CD4-positive, alpha-beta T cell treated with Interleukin-2 at 100 ng/mL for 4 hours (primary cell): ENCODE data around the gene TFR2.

ENCODE experiments used
- DNase-seq: peaks from one replicate; pipeline ENCODE4 v3.0.0-alpha.2; 2020; ENCODE audit warnings: low spot score

Gene TFR2

DNA sequence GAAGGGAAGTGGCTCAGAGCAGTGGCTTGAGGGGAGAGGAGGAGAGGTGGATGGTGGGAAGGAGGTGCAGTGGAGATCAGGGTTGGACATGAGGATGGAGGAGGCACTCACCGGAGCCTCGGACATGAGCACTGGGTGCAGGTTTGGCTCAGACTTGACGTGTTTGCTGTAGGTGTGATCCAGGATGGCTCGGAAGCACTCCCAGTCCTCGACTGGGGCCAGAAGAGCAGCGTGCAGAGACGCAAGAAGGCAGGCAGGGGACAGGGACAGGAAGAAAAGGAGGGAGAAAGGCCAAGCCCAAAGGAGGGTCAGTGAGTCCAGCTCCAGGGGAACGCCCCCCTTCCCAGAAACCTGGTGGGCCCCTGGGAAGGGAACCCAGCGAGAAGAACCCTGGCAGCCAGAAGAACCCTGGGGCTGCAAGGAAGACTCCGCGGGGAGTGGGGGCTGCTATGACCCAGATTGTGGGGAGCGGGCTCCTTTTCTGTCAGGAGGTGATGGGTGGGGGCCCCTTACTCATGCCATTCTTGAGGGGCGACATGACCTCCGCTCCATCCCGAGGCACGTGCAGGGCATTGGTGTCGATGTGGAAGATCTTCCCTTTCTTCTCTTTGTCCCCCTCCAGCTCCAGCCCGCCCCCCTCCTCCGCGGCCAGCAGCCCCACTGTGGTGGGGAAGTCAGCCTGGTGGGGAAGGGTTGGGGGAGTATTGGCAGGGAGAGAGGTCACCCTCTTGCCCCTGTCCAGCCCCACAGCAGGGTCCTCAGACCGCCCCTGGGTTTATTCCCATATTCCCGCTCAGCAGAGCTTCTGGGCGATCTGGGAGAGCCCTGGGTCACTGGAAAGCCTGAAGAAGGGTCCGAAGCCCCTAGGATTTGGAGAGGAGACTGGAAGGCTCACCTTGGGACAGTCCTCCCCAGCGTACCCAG lies 13.8 kb upstream of the TFR2 start:
- no peak for DNase-seq

DNA sequence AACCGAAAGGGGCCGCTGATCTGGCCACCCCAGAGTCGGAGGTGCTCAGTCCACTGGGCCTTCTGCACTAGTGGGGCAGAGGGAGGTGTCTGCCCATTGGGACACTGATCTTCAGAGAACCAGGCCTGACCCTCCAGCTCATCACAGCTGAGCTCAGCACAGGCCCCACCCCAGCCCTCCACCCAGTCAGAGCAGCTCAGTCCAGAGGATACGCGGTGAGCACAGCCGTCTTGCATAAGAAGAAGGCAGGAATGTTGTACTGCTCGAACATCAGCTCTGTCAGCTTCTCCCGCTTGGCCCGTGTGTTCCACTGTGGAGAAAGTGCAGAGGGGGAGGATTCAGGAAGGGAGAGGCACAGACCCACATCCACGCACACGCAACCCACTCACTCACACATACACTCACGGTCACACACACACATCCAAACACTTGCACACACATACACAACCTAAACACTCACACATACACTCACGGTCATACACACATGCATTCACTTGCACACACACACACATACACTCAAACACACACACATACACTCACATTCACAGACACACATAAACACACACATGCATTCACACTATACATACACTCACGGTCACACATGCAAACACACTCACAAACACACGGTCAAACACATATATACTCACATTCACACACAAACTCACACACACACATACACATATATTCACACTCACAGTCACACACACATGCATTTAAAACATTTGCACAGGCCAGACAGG lies 8.6 kb upstream of the TFR2 start:
- DNase-seq = no peak

DNA sequence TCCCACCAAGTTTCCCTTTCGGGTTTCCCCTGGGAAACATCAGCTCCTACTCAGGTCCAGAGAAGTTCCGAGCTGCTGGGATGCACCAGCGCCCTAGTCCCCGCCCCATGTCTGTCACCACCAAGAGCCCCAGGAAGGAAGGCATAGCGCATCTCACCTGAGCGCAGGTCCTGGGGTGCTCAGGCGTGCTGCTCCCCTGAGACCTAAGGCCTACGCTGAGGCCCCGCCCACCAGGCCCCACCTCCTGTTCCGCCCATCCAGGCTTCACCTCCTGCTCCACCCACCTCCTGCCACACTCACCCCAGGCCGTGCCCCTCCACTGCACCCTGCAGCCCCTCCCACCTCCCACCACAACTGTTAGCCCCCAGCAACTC lies 1.2 kb upstream of the TFR2 start:
- peak; percentile 4 for DNase-seq

DNA sequence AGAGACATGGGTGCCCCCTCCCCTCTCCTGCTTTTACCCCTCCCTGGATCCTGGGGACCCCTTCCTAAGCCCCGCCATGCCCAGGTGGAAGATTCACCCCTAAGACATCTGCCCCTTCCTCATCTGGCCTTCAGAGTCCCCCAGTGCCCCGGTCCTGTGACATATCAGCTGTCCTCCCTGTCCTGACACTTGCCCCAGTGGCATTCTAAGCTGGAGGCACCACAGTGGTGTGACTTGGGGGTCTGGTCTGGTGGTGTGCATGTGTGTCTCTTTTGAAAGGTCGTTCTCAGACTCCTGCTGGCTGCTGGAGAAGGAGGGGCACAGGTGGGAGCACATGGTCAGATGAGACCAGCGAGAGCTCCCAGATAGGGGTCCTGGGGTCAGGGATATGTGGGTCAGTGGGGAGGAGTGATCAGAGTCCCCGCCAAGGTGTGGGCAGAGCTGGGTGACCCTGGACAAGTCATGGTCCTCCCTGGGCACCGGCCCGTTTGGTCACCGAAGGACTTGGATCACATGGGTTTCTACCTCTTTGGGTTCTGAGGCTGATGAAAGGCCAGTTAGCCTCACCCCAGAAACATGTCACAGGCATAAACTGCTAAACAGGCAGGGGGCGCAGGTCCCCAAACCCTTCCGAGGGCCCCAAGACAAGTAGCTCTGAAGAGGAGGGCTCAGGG lies 645 bp upstream of the TFR2 start:
- DNase-seq = no peak

DNA sequence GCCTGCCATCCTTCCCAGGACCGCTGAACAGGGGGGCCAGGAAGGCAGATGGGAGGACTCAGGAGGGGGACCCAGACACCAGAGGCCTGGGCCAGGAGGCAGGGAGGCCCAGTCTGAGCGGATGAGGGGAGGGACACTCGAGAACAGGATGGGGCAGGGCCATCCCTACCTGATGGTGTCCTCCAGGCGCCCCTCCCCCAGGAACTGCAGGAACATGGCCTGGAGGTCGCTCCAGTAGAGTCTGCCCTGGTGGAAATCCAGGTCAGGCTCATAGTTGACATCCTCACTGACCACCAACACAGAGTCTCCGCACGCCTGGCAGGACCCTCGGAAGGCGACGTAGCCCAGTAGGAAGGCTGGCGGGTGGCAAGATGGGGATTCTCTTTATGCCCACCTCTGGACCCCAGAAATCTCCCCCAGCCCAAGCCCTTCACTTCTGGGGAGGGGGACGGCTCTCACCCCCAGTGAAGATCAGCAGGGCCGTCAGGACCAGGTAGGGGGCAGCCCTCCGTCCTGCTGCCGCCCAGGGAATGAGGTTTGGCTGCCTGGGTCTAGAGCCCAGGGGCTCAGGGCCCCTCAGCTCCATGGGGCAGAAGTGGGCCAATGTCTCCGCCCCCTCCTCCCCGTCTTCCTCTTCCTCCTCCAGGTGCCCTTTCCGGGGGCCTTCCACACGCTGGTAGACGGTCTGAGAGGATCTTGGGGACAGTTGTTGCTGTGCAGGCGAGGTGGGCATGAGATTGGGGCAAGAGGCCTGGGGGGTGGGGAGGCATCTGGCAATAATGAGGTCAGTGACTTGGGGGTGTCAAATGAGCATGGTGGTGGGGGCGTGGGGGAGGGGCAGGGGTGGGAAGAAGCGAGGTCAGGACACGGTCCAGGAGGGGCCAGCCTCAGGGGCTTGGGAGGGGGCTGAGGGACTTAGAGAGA lies 573 bp downstream of the TFR2 start:
- DNase-seq = no peak

DNA sequence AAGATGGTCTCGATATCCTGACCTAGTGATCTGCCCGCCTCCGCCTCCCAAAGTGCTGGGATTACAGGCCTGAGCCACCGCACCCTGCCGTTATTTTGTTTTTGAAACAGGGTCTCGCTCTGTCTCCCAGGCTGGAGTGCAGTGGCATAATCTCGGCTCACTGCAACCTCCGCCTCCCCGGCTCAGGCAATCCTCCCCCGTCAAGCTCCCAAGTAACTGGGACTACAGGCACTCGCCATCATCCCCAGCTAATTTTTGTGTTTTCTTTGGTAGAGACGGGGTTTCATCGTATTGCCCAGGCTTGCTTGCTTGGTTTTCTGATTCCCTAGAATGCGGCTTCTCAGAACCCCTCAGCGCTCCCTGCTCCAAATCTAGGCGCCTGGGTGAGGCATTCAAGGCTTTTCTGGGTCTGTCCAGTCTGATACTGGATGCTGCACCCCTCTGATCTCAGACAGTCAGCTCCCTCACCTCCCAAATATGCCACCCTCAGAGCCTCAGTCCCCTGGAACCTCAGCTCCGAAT lies 1.3 kb downstream of the TFR2 start:
- DNase-seq = no peak

DNA sequence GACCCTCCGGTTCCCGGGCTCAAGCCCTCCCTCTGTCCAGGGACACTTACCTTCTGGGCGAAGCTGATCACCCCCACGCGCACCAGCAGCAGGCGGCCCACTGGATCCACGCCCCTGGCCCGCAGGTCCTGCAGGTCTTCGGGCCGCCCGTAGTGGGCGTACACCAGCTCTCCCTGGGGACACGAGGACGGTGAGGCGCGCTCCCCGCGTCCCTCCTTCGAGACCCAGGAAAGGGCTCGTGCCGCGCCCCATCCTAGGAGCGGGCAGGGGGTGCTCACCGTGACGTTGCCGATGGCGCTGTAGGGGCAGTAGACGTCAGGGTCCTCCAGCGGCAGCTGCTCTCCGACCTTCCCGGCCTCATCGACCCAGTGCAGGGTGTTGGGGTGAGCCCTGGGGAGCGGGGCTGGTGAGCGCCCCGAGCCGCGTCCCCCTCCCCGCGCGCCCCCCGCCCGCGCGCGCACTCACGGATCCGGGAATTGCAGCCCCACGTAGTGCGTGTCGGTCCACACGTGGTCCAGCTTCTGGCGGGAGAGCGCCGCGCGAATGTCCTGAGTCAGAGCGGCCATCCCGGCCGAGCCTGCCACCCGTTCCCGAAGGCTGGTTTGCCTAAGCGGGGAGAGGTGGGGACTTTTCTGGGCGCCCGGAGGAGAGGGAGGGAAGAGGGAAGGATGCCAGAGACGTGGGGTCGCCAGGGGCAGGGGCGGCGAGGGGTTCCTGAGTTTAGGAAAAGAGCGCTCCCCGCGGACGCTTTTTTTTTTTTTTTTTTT lies 8.2 kb downstream of the TFR2 start:
- peak; percentile 56 for DNase-seq

DNA sequence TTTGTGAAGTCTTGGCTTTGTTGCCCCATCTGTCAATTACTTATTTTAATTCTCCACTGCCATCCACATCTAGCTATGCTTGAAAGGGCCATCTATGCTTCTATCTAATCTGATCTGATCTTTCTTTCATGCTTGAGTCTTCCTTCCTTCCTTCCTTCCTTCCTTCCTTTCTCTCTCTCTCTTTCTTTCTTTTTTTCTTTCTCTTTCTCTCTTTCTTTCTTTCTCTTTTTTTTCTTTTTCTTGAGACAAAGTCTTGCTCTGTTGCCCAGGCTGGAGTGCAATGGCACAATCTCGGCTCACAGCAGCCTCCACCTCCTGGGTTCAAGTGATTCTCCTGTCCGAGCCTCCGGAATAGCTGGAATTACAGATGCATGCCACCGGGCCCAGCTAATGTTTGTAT lies 11.3 kb downstream of the TFR2 start:
- no peak for DNase-seq

DNA sequence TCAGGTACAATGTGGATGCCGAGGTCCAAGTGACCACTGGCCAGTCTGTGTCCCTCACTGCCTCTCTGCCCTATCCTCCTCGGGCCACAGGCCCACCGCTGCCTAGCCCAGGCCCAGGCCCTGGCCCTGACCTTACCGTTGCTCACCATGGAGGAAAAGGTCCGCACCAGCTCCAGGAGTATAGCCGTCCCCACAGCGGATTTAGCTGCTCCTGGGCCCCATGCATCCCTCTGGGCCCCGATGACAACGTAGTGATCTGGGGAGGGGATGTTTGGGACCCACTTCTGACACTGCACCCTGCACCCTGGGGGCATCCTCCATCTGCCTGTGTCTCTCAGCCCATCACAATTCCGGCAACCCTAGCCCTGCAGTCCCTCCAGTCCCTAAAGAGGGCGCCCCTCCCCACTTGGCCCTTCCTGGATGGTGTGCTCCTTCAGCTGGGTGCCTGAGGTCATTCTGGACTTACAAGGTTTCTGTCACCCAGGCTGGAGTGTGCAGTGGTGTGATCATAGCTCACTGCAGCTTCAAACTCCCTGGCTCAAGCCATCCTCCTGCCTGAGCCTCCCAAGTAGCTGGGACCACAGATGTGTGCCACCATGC lies 12.1 kb downstream of the TFR2 start:
- peak; percentile 15 for DNase-seq

DNA sequence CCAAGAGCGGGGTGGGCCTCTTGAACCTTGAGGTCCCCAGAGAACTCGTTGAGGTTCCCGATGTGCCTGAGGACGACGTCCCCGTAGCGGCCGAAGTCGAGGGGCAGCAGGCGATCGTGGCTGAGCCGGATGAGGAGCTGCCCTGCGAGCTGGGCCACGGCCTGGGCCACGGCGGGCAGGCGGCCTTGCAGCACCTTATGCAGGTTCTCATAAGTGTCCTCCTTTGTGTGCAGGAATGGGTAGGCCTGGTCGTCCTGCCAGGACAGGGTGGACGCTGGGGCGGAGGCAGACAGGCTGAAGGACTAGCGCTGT lies 14.2 kb downstream of the TFR2 start:
- no peak for DNase-seq

DNA sequence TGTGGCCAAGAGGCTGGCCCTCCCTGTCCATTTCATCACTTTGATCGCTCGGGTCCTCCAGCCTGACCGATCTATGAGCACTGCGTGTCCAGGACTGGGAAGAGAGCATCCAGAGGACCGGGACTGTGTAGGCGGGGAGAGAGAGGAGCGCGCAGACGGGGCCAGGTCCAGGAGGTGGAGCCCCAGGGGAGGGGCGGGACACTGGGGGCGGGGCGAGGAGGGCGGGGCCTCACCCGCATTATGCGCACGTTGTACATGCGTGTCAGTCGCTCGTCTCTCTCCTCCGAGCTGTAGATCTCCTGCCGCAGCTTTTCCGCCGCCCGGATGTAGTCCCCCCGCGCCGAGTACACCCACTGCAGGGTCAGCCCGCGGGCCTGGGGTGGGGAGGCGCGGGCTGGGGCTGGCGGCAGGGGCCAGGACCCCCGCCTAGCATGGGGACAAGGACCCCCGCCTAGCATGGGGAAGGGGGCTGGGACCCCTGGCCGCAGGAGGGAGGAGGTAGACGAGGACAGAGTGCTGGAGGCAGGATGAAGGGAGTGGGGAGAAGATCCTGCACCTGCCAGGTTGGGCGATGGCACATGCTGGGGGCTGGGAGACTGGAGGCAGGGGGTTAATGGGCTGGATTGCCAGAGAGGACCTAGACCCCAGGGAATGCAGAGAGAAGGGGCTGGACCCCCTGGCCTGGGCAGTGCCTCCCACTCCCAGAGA lies 14.7 kb downstream of the TFR2 start:
- DNase-seq = peak; percentile 91

DNA sequence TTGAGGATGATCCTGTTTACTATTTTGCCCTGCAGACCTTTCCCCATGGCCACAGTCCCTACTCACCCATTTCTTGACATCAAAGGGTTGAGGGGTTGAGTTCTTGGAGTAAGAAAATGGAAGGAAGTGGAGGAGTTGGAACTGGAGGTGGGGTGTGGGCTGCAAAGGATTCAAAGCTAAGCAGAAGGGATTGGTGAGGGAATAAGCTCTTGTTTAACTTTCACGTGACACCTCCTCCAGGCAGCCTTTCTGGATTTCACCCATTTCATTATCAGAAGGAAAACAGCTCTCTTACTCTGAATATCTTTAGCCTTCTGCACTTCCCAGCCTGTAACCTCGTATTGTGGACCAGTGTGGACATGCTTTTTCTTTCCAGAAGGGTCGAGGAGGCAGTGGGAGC lies 15.3 kb downstream of the TFR2 start:
- no peak for DNase-seq

DNA sequence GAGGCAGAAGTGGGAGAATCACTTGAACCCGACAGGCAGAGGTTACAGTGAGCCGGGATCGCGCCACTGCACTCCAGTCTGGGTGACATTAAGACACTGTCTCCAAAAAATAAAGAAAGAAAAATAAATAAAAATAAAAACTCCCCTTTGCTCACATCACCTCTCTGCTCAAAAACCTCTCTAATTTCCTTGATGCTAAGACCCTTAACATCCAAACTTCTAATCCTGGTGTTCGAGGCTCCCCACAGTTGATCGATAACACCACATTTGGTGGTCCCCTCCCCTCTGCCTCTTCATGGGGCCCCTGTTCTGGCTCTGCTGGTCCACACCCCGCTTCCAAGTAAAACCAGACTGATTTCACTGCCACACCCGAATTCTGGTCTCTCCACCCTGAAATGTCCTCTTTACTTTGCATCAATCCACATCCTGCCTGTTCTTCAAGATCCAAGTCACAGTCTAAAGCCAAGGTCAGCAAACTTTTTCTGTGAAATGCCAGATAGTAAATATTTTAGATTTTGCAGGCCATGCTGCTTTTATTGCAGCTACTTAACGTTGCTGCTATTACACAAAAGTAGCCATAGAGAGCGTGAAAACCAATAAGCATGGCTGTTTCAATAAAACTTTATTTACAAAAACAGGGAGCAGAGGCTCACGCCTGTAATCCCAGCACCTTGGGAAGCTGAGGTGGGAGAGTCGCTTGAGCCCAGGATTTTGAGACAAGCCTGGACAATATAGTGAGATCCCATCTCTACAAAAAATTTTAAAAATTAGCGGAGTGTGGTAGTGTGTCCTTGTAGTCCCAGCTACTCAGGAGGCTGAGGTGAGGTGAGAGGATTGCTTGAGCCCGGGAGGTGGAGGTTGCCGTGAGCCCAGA lies 17.2 kb downstream of the TFR2 start:
- no peak for DNase-seq

DNA sequence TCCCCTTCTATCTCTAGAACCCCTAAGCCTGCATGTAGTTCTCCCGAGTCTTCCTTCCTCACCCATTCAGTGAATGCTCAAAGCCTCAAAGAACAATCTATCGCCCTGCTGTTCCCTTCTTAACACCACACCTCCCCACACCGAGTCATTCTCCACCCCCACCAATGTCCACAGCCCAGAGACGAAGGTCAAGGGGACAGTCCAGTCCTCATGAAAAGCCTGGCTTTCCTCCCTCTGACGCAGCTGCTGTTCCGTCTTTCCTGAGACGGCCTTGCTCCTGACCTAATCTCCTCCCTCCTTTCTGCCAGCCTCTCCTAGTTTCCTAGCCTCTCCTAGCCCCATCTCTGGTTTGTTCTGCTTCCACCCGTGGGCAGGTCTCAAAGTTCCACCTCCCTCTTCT lies 19.8 kb downstream of the TFR2 start:
- no peak for DNase-seq

DNA sequence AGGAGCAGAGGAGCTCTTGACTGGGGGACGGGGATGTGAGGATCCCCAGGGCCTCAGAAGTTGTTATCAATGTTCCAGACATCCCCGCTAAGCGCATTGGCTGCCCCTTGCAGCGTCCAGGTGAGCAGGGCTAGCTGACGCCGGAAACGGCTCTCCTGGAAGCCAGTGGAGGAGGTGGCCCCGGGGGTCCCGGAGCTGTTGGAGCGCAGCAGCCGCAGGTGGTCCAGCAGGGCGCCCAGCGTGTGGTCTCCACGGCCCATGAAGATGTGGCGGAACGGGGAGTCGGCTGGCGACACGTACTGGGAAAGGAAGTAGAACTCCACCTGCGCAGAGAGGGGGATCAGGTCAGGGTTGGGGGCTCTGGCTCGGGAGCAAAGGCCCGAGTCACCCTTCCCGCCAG lies 20.5 kb downstream of the TFR2 start:
- no peak for DNase-seq

DNA sequence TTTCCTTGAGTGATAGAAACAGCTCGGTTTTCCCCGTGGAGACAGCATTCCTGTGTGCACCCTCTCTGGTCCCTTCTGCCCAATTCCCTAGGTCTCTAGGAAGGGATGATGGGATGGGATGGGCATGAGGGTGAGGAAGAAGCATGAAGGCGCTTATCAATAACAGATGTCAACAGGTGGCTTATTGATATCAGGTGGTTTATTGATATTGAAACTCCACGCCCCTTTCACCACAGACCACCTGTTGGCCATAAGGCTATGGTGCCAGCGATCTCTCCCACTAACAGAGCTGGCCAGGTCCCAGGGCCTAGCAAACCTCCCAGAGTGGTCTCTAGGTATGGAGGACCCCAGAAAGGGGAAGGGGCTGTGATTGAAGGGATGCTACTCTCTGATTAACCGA lies 21.1 kb downstream of the TFR2 start:
- no peak for DNase-seq

DNA sequence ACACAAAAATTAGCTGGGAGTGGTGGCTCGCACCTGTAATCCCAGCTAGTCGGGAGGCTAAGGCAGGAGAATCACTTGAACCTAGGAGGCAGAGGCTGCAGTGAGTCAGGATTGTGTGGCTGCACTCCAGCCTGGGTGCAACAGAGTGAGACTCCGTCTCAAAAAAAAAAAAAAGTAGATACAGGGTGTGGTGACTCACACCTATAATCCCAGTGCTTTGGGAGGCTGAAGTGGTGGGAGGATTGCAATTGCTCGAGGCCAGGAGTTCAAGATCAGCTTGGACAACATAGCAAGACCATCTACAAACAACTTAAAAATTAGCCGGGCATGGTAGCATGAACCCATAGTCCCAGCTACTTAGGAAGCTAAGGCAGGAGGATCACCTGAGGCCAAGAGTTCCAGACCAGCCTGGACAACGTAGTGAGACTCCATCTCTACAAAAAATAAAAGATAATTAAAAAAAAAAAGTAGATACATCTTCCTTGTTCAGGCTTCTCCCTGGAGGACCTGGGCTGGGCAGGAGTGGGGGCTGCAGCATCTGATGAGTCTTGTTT lies 27.0 kb downstream of the TFR2 start:
- DNase-seq = no peak

DNA sequence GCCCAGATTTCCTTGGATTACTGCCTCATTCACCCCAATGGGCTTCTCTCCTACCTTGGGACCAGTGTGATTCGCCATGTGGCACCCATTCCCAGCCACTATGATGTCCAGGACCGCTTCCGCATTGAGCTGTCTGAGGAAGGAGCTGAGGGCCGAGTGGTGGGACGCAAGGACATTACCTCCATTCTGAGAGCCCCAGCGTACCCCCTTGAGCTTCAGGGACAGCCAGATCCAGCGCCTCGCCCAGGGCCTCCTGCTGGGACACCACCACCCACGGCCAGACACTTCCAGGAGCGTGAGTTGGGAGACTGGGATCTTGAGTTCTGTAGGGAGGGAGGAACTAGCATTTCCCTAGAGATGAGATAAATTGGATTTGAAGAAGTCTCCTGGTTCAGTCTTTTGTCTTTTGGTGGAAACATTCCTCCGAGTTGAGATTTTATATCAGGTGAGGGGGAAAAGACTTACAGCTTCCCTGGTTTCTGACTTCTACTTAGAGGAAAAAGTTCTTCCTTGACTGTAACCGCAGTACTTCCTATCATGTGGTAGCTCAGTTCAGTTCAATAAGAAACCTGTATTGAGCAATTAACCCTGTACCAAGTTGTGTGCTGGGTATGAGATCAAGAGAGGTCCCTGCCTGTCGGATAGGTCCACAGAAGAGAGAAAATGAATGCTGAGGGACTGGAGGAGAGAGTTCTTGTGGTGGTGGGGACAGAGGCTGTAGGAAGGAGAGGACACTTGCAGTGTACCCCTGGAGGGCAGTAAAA lies 27.8 kb downstream of the TFR2 start:
- no peak for DNase-seq
